DND-41 (cell line): Measurements from ENCODE around the gene EHMT1.

Source experiments
- EZH2 ChIP-seq: IDR thresholded peaks from 3 replicates; pipeline ENCODE4 v1.6.1; 2012; ENCODE audit warnings: borderline replicate concordance, low read depth, mild to moderate bottlenecking, moderate library complexity, low read length, inconsistent platforms; ENCODE audit not compliant: severe bottlenecking
- TF ChIP-seq, protein P1 (sequence below): IDR thresholded peaks from 2 replicates; pipeline ENCODE4 v1.5.1; 2012; ENCODE audit warnings: borderline replicate concordance, low read length, moderate library complexity, mild to moderate bottlenecking; ENCODE audit not compliant: poor library complexity, severe bottlenecking; ENCODE audit errors: extremely low read depth

GRCh38 chr9:137750007-137750406, 131.2 kb downstream of the EHMT1 start:
- TF ChIP-seq, protein P1, sequence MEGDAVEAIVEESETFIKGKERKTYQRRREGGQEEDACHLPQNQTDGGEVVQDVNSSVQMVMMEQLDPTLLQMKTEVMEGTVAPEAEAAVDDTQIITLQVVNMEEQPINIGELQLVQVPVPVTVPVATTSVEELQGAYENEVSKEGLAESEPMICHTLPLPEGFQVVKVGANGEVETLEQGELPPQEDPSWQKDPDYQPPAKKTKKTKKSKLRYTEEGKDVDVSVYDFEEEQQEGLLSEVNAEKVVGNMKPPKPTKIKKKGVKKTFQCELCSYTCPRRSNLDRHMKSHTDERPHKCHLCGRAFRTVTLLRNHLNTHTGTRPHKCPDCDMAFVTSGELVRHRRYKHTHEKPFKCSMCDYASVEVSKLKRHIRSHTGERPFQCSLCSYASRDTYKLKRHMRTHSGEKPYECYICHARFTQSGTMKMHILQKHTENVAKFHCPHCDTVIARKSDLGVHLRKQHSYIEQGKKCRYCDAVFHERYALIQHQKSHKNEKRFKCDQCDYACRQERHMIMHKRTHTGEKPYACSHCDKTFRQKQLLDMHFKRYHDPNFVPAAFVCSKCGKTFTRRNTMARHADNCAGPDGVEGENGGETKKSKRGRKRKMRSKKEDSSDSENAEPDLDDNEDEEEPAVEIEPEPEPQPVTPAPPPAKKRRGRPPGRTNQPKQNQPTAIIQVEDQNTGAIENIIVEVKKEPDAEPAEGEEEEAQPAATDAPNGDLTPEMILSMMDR = no peak
- no peak for TF ChIP-seq EZH2
